Transverse colon (tissue), 4 donors: ENCODE results near the gene LRP1B.

Experiments used
- CTCF ChIP-seq, 5 experiments: fragments of 200-600 bp in 3 of 5; fragments of 450-650 bp in 2 of 5; sonication (generic) in 3 of 5; IDR thresholded peaks; 1 replicate in 2 of 5; 2 replicates in 3 of 5; pipeline ENCODE4 v1.5.1; 2016 to 2017; ENCODE audit warnings: antibody characterized with exemption in 5 of 5, inconsistent platforms in 3 of 5, mild to moderate bottlenecking in 2 of 5, moderate library complexity in 1 of 5
- POLR2A ChIP-seq: fragments of 450-650 bp; IDR thresholded peaks from one replicate; pipeline ENCODE4 v1.6.1; 2016; ENCODE audit warnings: antibody characterized with exemption, mild to moderate bottlenecking, moderate library complexity
- POLR2AphosphoS5 ChIP-seq, 3 donors: sonication (generic); formaldehyde crosslinking; IDR thresholded peaks; one replicate each; pipeline ENCODE4 v1.6.1; 2016; ENCODE audit warnings: antibody characterized with exemption in 3 of 3

GRCh38 chr2:141497272-141497671 lies 633.5 kb downstream of the LRP1B start:
- TF ChIP-seq POLR2A (no peak), CTCF (IDR thresholded peaks at IDR 0.05) (no peak), POLR2AphosphoS5 (IDR thresholded peaks at IDR 0.05) (no peak)
